Measurements from ENCODE around the gene BZW1.

Gene BZW1

DNA sequence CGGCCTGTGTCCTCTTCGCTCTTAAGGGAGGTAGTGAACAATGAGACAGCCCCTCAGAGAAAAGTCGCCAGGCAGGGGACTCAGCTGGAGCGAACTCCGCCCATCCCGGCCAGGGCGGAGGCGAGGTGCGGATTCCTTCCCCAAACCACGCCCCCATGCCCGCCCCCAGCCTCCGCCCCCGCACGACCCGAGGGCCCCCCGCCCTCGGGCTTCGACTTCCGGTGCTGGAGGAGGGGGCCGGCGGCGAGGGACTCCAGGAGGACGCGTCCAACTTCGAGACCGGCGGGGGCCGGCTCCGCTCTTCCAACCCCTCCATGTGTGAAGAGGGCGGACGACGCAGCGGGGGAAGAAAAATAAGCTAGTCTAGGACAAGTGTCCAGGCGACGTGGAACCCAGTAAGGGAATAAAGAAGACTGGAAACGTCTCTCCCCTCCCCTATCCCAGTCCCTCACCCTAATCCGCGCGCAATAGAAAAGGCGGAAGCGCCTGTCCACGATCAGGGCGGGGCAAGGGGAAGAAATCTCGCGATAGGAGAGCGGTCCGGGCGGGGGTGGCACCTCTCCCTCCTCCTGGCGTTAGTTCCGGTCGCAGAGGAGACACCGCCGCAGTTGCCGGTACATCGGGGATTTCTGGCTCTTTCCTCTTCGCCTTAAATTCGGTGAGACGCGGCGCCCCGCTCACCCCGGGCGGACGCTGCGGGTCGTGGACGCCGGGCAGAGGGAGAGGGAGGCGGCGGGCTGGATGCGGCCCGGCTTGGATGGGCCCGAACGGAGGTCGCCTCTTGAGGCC lies at the start of gene BZW1 (continued):
- TF ChIP-seq, protein P1, sequence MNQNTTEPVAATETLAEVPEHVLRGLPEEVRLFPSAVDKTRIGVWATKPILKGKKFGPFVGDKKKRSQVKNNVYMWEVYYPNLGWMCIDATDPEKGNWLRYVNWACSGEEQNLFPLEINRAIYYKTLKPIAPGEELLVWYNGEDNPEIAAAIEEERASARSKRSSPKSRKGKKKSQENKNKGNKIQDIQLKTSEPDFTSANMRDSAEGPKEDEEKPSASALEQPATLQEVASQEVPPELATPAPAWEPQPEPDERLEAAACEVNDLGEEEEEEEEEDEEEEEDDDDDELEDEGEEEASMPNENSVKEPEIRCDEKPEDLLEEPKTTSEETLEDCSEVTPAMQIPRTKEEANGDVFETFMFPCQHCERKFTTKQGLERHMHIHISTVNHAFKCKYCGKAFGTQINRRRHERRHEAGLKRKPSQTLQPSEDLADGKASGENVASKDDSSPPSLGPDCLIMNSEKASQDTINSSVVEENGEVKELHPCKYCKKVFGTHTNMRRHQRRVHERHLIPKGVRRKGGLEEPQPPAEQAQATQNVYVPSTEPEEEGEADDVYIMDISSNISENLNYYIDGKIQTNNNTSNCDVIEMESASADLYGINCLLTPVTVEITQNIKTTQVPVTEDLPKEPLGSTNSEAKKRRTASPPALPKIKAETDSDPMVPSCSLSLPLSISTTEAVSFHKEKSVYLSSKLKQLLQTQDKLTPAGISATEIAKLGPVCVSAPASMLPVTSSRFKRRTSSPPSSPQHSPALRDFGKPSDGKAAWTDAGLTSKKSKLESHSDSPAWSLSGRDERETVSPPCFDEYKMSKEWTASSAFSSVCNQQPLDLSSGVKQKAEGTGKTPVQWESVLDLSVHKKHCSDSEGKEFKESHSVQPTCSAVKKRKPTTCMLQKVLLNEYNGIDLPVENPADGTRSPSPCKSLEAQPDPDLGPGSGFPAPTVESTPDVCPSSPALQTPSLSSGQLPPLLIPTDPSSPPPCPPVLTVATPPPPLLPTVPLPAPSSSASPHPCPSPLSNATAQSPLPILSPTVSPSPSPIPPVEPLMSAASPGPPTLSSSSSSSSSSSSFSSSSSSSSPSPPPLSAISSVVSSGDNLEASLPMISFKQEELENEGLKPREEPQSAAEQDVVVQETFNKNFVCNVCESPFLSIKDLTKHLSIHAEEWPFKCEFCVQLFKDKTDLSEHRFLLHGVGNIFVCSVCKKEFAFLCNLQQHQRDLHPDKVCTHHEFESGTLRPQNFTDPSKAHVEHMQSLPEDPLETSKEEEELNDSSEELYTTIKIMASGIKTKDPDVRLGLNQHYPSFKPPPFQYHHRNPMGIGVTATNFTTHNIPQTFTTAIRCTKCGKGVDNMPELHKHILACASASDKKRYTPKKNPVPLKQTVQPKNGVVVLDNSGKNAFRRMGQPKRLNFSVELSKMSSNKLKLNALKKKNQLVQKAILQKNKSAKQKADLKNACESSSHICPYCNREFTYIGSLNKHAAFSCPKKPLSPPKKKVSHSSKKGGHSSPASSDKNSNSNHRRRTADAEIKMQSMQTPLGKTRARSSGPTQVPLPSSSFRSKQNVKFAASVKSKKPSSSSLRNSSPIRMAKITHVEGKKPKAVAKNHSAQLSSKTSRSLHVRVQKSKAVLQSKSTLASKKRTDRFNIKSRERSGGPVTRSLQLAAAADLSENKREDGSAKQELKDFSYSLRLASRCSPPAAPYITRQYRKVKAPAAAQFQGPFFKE (tag by site-specific recombination; IDR thresholded peaks at IDR 0.05; ENCODE audit: borderline replicate concordance), result no peak
- TF ChIP-seq ZNF626 (tag by site-specific recombination; IDR thresholded peaks at IDR 0.05) (no peak), KLF8 (tag by site-specific recombination; IDR thresholded peaks at IDR 0.05) (peak; percentile 88), ZNF76 (tag by site-specific recombination; IDR thresholded peaks at IDR 0.05; ENCODE audit: borderline replicate concordance, low read depth) (0 out of 2 replicates have a peak, but pooled peaks have one; percentile 54), ZNF561 (tag by site-specific recombination; IDR thresholded peaks at IDR 0.05; ENCODE audit: borderline replicate concordance) (no peak; the same call in 1 of the 2 replicates), ZNF157 (tag by site-specific recombination; IDR thresholded peaks at IDR 0.05) (no peak), ZBTB17 (tag by site-specific recombination; IDR thresholded peaks at IDR 0.05) (peak; percentile 60; the same call in 1 of the 2 replicates), ZNF600 (tag by site-specific recombination; IDR thresholded peaks at IDR 0.05) (no peak), KLF1 (tag by site-specific recombination; IDR thresholded peaks at IDR 0.05) (no peak; the same call in 1 of the 2 replicates), ZNF677 (tag by site-specific recombination; IDR thresholded peaks at IDR 0.05) (no peak), SP7 (tag by site-specific recombination; IDR thresholded peaks at IDR 0.05) (peak; percentile 83), ZNF23 (tag by site-specific recombination; IDR thresholded peaks at IDR 0.05; ENCODE audit: borderline replicate concordance) (no peak), ZNF629 (tag by site-specific recombination; IDR thresholded peaks at IDR 0.05) (peak; percentile 66; the same call in 1 of the 2 replicates), ZNF777 (tag by site-specific recombination; IDR thresholded peaks at IDR 0.05; ENCODE audit: borderline replicate concordance) (no peak), BCL11B (tag by site-specific recombination; IDR thresholded peaks at IDR 0.05; ENCODE audit: low read depth) (no peak), SP3 (tag by site-specific recombination; IDR thresholded peaks at IDR 0.05) (peak; percentile 83), ZNF701 (tag by site-specific recombination; IDR thresholded peaks at IDR 0.05) (no peak)
- TF ChIP-seq, protein P2, sequence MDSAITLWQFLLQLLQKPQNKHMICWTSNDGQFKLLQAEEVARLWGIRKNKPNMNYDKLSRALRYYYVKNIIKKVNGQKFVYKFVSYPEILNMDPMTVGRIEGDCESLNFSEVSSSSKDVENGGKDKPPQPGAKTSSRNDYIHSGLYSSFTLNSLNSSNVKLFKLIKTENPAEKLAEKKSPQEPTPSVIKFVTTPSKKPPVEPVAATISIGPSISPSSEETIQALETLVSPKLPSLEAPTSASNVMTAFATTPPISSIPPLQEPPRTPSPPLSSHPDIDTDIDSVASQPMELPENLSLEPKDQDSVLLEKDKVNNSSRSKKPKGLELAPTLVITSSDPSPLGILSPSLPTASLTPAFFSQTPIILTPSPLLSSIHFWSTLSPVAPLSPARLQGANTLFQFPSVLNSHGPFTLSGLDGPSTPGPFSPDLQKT (IDR thresholded peaks at IDR 0.05; ENCODE audit: borderline replicate concordance, low read depth, low read length), result peak; percentile 86; the same call in 1 of the 2 replicates
- TF ChIP-seq, protein P3, sequence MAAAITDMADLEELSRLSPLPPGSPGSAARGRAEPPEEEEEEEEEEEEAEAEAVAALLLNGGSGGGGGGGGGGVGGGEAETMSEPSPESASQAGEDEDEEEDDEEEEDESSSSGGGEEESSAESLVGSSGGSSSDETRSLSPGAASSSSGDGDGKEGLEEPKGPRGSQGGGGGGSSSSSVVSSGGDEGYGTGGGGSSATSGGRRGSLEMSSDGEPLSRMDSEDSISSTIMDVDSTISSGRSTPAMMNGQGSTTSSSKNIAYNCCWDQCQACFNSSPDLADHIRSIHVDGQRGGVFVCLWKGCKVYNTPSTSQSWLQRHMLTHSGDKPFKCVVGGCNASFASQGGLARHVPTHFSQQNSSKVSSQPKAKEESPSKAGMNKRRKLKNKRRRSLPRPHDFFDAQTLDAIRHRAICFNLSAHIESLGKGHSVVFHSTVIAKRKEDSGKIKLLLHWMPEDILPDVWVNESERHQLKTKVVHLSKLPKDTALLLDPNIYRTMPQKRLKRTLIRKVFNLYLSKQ (tag by site-specific recombination; IDR thresholded peaks at IDR 0.05; ENCODE audit: borderline replicate concordance), result no peak
- TF ChIP-seq, protein P4, sequence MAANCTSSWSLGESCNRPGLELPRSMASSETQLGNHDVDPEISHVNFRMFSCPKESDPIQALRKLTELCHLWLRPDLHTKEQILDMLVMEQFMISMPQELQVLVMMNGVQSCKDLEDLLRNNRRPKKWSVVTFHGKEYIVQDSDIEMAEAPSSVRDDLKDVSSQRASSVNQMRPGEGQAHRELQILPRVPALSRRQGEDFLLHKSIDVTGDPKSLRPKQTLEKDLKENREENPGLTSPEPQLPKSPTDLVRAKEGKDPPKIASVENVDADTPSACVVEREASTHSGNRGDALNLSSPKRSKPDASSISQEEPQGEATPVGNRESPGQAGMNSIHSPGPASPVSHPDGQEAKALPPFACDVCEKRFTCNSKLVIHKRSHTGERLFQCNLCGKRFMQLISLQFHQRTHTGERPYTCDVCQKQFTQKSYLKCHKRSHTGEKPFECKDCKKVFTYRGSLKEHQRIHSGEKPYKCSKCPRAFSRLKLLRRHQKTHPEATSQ (tag by site-specific recombination; IDR thresholded peaks at IDR 0.05), result no peak
- TF ChIP-seq, protein P5, sequence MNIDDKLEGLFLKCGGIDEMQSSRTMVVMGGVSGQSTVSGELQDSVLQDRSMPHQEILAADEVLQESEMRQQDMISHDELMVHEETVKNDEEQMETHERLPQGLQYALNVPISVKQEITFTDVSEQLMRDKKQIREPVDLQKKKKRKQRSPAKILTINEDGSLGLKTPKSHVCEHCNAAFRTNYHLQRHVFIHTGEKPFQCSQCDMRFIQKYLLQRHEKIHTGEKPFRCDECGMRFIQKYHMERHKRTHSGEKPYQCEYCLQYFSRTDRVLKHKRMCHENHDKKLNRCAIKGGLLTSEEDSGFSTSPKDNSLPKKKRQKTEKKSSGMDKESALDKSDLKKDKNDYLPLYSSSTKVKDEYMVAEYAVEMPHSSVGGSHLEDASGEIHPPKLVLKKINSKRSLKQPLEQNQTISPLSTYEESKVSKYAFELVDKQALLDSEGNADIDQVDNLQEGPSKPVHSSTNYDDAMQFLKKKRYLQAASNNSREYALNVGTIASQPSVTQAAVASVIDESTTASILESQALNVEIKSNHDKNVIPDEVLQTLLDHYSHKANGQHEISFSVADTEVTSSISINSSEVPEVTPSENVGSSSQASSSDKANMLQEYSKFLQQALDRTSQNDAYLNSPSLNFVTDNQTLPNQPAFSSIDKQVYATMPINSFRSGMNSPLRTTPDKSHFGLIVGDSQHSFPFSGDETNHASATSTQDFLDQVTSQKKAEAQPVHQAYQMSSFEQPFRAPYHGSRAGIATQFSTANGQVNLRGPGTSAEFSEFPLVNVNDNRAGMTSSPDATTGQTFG (tag by site-specific recombination; IDR thresholded peaks at IDR 0.05; ENCODE audit: borderline replicate concordance), result no peak
- TF ChIP-seq, protein P6, sequence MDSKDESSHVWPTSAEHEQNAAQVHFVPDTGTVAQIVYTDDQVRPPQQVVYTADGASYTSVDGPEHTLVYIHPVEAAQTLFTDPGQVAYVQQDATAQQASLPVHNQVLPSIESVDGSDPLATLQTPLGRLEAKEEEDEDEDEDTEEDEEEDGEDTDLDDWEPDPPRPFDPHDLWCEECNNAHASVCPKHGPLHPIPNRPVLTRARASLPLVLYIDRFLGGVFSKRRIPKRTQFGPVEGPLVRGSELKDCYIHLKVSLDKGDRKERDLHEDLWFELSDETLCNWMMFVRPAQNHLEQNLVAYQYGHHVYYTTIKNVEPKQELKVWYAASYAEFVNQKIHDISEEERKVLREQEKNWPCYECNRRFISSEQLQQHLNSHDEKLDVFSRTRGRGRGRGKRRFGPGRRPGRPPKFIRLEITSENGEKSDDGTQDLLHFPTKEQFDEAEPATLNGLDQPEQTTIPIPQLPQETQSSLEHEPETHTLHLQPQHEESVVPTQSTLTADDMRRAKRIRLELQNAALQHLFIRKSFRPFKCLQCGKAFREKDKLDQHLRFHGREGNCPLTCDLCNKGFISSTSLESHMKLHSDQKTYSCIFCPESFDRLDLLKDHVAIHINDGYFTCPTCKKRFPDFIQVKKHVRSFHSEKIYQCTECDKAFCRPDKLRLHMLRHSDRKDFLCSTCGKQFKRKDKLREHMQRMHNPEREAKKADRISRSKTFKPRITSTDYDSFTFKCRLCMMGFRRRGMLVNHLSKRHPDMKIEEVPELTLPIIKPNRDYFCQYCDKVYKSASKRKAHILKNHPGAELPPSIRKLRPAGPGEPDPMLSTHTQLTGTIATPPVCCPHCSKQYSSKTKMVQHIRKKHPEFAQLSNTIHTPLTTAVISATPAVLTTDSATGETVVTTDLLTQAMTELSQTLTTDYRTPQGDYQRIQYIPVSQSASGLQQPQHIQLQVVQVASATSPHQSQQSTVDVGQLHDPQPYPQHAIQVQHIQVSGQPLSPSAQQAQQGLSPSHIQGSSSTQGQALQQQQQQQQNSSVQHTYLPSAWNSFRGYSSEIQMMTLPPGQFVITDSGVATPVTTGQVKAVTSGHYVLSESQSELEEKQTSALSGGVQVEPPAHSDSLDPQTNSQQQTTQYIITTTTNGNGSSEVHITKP (tag by site-specific recombination; IDR thresholded peaks at IDR 0.05), result peak; percentile 100

Data from HEK293 (cell line).